ENCODE results near the gene CREB5.
"Not testable (repeated sequence)": the region's sequence is repeated elsewhere in the genome, so short reads cannot be mapped to it uniquely, and the experiment has no call there.

The CREB5 gene

DNA sequence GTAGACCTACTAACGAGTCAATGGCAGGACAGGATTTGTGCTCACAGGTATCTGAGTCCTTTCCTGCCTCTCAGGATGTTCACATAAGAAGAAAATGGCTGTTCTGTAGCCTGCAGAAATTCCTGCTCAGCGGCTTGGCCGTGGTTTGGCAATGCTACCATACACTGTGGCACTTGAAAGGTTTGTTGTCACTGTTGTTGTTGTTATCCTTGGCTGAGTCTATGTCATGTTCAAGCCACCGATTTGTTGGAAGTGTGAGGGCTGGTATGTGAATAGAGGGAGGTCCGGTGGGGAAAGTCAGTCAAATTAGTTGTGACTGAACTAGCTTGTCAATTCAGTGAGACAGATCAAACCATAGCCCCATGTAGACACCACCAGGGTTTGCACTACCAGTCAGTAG lies 345.9 kb downstream of the CREB5 start:
- no peak for DNase-seq

DNA sequence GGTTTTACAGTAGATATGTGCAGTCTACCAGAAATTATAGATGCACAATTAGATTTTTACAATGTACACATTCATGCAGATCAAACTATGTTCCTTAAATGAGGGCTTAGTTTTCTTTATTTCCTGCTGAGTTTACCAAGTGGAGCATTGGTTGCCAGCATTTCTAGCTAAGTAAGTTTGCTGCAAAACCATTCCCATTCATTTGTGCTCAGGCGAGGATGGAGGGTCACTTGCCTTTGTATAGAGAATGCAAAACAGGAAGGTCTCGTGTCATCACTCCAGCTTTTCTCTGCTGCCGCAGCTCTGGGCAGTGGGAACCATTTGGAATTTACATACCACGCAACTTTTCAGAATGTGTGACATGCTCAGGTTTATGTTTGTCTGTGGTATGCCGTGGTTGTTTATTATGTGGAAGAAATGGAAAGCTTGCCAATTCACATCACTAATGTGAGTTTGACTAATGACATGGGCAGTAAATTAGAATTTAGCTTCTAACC lies 347.2 kb downstream of the CREB5 start:
- no peak for DNase-seq

DNA sequence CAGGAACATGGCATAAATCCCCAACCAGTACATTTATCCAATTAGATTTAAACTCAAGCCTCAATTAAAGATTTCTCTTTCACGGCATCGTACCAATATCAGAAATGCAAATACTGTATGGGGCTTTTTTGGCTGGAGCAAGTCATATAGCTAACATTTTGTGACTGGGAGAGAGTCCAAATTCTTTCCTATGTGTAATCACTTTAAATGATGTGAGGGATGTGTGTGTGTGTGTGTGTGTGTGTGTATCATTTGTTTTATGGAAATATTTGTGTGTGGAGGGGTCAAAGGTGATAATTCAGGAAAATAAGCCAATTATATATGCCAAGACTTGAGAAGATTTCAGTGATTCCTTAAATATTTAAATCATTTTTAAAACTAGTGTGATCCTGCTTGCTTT lies 349.2 kb downstream of the CREB5 start:
- DNase-seq, result no peak

DNA sequence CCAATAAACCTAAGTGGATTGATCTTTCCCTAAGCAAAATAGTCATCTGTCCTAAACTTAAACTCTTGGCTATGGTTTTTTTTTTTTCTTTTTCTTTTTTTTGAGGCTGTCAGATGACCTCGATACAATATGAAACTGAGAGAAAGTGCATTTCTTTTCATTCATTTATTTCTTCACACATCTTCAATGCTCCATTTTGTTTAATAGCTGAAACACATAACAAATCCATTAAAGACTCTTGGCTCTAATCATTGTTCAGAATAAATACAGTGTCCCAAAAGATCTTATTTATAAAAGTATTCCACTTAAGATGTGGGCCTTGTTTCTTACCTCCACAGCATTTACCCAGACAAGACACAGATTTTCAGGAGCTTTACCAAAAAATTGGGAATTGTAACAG lies 350.3 kb downstream of the CREB5 start:
- DNase-seq, result no peak

DNA sequence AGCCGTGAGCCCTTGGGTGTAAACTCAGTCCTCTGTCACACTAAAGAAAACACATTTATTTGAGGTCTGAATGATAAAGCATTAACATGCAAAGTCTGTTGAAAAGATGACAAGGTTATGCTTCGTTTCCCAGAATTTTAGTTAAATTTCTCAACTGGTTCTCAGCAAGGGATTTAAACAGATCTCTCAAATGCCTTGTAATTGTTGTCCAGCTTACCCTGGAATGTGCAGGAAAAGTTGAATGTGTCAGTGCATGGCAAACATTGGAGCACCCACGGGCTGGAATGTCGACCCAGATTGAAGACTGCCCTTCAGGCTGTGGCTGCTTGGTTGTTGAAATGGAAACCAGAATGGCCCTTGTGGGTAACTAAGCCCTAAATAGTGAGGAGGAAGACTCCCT lies 354.0 kb downstream of the CREB5 start:
- DNase-seq, result no peak

DNA sequence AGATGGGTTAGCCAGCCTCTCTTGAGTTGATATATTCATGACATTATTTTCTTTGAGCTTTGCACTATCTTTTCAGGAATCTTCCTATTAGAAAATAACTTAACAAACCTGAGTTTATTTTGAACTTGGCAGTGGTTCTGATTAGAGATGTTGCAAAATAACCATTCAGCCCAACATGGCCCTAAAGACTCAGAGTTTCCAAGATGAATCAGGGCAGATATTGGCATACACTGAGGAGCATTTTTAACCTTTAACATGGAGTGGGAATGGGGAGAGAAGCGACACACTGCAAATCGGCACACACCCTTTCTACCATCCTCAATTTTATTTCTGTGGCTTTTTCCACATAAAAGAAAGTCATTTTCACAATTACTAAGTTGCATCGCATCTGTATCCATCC lies 355.0 kb downstream of the CREB5 start:
- no peak for DNase-seq

DNA sequence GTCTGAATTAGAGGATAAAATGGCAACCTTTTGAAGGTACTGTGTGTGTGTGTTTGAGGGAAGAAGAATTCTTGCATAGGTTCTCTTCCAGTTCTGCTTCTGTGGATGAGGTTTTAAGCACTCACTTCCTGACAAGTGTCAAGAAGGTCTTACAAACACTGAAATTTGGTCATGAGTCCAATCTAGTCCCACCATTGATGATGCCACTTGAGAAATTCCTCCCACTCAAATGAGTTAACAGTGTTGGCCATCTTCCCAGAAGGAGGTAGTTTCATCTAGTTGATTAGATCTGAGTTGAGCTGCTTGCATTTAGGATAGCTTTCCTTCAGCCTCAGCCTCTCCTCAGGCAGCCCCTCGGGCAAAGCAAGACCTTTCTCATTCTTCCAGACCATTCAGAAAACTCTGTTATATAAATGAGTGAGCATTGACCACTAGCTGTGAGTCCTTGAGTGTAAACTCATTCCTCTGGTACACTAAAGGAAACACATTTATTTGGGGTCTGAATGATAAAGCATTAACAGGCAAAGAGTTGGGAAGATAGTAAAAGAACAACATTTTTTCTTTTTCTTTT lies 356.3 kb downstream of the CREB5 start:
- no peak for DNase-seq

DNA sequence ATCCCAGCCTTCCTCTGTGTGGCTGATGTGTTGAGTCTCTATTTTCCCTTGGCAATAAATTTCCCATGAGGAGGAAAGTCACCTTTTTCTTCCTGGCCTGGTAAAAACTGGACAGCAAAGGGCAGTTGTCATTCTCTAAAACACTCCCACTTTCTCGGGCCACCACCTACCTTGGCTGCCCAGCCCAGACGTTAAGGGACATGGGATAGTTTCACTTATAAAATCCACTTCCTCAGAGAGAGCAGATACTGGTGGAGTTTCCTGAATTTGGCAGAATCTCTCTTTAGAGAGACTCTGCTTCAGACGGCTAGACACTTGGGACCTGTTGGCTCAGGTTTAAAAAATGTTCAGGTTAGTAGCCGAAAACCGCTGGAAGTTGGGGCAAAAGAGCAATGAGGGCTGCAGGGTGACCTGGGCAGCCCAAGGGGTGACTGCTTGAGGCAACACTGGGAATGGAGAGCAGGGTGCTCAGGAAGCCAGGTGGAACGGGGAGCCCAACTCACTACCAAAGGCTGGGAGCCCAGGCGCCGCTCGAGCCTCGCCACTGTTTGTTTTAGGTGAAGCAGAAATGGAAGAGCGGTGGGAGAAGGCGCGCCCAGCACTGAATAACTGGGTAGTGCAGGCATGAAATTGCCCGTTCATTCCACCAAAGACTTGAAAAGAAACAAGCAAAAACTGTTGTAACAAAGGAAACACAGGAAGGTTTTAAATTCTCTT lies 359.7 kb downstream of the CREB5 start:
- no peak for DNase-seq

DNA sequence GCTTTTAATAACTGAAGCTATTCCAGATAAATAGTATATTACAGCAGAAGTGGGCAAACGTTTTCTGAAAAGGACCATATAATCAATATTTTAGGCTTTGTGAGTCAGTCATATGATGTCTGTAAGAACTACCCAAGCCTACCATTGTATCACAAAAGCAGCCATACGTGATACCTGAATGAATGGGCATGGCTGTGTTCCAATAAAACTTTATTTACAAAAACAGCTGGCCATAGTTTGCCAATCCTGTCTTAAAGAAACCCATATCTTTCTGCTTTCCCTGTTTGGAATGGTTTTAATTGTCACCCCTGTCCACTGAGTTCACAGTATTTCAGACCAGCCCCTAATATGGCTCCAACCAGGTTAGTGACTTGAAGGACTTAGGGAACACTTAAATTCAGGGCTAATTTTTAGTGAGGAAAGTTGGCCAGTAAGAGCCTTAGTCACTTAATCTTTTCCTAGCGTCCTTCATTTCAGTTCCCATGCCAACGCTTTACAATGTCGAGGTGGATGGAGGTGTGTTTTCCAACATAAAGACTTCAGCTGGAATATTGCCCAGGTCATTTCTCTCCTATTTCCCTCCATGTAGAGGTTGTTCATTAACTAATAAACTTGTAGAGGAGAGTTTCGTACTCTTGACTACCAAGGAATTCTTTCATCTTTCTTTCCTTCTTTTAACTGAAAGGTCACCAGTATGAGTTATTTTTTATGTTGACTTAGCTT lies 361.3 kb downstream of the CREB5 start:
- DNase-seq, result no peak

DNA sequence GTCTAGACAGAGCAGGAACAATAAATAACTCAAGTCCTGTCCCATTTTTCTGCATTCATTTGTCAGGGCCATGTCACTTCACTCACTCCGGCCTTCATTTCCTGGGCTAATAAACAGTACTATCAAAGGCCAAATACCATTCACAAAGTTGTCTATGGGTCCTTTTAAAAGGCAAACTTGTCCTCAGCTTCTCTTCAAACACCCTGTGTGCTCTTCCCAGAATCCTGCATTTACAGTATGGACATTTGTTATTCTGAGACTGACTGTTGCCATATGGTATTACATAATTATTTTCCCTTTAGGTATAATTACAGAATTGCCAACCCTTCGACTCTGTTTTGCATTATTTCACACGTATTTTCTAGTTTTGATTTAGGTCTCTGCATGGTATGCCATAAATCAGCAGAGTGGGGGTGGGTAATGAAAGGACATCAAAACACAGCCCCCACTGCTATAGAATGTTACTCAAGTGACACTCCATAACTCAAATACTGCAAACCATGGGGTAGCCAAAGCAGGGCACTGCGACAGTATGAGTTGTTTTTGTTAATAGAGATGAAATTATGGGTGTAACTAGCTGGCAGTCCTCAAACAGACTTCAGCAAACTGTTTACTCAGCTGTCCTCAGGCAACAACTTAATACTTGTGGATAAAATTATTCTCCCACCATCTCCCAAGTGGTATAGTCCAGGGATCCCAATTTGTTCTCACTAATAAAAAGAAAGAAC lies 362.1 kb downstream of the CREB5 start:
- DNase-seq, result no peak

DNA sequence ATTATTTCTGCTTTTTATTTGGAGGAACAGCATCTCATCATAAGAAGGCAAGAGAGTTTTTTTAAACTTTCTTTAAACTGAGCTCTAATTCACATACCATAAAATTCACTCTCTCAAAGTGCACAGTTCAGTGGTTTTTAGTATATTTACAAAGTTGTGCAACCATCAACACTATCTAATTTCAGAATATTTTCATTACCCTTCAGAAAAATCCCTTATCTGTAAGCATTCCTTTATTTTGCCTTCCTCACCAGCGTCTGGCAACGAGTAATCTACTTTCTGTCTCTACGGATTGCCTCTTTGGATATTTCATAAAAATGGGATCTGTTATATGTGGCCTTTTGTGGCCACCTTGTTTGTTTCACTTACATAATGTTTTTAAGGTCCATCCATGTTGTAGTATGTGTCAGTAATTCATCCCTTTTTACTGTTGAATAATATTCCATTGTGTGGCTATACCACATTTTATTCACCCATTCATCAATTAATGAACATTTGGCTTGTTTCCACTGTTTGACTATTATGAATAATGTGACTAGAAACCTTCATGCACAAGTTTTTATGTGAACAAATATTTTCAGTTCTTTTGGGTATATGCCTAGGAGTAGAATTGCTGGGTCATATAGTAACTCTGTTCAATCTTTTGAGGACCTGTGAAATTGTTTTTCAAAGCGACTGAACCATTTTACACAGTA lies 364.3 kb downstream of the CREB5 start:
- DNase-seq, result no peak

DNA sequence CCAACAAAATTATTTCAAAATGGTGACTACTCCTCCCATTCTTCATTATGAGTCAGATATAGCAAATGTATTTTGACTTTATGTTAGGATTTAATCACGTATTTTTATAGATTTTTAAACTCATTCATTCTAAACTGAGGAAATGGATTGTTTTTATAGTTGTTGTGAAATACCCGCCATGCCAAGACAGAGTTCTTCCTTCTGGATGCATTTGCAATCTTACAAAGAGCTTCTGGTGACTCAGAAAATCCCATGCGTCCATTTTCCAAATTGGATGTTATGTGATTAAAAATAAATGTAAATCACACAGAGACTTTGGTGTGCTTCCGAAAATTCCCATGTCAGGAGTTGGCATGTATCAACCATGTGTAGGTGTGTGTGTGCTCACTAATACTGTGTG lies 366.5 kb downstream of the CREB5 start:
- no peak for DNase-seq

DNA sequence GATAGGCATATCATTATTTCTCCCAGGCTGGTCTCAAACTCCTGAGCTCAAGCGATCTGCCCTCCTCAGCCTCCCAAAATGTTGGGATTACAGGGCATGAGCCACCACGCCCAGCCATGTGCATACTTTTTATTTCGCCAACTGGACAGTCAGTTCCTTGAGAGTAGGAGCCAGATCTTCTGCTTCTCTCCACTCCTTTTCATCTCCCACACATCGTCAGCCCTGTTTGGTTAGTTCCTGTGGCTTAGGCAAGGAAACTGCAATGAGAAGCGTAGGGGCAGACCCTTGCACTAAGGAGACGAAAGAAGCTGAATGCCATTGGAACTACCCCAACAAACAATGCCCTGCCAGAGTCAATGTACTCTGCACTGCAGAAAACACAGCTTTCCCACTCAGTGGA lies 367.6 kb downstream of the CREB5 start:
- DNase-seq, result no peak

DNA sequence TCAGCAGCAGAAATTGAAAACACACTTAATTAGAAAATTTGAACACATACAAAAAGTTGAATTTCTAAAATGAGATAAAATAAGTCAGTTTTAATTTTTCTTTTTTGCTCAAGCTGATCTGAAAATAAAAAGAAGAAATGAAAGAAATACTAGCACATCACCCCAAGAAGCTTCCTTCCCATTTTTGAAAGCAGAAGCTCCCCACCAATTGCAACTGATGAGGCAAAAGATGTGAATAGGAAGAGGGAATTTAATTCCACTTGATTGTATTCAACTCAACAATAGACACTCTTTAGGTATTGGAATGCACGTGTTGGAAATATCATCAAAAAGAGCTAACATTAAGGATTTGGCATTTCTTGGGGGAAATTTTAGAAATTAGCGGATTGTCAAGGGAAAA lies 370.0 kb downstream of the CREB5 start:
- DNase-seq, result no peak

DNA sequence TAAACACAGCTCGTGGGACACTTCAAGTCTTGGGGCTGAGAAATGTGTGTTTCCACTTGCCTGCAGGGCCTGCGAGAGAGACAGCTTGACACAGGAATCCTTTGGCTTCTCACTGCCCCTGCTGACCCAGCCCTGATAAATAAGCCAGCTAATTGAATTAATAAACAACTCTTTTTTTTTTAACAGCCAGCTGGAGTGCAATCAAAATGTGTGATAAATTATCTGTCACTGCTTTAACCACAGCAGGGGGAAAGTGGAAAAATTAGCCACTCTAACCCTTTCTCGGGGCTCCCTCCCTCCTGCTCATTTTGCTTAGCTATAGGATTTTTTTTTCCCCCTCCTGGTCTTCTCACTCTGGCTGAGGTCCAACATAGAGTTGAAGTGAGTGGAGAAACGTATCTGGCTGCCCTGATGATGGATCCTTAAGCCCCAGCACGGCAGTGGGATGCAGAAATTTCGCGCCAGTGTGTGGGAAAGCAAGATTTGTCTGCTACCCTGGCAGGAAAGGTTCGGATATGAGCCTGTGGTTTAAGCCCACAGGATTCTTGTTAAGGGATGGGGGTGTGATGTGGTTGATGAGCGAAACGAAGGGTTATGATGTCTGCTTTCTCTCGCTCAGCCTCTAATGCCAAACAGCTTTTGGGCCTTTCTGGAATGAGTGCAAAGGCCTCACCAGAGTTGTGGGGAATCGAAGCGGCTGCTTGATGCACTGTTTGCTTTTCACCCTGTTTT lies 372.0 kb downstream of the CREB5 start:
- peak; percentile 43 for DNase-seq

DNA sequence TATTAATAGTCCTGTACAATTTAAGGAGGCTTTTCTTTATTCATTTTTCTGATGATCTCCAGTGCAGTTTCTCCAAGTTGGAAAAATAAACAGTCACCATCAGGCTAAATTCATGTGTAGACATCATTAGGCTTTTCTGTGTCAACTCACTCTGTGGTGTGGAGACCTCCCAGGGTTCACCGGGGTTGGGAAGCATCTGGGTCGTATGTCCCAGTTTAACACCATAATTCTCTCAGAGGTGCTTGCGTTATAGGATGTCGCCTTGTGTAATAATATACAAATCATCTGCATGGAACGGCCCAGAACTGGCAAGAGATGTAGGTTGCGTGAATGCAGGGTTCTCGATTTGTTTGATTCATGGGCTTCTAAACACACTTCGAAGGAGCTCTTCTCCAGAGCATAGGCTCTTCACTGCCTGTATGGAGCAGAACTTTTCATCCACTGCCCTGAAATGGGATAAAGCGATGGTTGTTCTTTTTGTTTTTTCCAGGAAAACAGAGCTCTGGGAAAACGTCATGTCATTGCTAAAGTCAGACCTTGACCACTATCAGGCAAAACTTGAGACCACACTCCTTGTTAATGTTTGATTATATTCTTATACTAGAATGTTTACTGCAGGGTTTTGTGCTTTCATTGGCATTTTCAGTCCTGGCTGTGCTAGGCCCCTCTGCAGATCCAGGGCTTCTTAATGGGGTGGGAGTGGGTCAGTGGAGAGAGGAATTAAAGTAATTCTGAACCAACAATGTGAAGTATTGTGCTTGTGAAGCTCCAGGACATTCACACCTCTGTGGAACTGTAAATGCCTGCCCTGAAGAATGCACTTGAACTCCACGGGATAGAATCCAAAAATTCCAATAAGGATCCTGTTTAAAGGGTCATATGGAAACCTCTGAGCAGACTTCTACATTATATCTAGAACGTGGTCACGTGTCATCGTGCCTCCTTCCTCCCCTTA lies 373.0 kb downstream of the CREB5 start:
- DNase-seq, result no peak

DNA sequence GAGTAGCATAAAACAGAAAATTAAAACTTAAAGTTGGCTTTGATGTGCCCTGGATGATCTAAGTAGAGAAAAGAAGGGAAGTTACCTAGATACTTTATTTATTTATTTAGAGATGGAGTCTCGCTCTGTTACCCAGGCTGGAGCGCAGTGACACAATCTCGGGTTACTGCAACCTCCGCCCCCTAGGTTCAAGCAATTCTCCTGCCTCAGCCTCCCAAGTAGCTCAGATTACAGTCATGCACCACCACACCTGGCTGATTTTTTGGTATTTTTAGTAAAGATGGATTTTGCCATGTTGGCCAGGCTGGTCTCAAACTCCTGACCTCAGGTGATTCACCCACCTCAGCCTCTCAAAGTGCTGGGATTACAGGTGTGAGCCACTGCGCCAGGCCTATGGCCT lies 373.8 kb downstream of the CREB5 start:
- not testable (repeated sequence) for DNase-seq

DNA sequence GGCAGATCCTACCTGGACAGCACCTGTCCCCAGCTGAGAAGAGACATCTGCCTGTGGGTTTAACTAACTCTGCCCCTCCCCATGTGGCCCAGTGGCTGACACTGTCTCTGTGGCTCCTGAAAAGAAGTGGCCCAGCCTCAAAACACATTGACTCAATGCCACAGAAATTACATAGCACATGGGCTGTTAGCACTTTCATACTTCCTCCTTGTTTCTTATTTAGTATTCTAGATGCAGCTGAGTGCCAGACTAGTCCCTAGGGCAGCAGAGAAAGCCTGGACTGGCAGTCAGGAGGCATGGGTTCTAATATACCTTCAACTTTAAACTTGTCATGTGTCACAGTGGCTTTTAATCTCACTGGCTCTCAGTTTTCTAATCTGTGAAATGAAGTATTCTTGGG lies 374.8 kb downstream of the CREB5 start:
- DNase-seq, result no peak

DNA sequence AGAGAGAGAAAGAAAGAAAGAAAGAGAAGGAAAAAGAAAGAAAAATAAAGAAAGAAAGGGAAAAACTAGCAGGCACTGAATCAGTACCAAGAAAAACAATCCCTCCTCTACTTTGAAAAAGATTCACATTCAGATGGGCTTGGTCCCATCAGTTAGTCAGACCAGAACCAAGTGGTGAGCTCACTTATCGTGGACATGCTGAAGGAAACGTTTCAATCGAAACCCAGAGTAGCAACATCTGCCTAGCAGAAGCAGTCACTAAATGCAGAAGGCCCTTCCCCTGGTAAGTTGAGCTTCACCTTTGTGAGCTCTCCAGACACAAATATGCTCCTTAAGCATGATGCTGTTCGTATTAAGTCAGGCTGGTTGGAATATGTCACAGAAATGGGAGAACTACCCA lies 378.1 kb downstream of the CREB5 start:
- no peak for DNase-seq

DNA sequence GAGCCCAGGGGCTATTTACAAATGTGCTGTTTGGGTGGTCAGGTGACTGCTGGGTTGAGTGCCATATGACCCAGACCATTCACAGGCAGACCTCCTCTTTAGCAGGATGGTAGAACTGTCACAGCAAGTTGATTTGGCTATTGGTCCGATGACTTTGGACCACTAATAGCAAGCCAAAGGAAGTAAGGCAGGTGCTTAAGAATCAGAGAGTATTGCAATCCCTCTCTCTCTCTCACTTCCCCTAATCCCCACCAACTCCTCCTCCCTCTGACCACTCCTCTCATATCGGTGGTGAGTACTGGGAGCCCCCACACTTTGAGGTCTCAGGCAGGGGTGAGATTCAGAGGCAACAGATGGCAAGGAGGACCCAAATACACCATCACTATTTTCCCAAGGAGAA lies 380.5 kb downstream of the CREB5 start:
- DNase-seq, result no peak

Data from right hindlimb (tissue), 1 donor.